Endothelial cell of umbilical vein (primary cell): Measurements from ENCODE around the gene UBASH3A. TPM values are rescaled to one million over a fixed set of nuclear protein-coding genes. Genes with fewer than 3 reads are reported as not detected.

Experiments
- BruUV-seq: library from RNA; stranded (reverse); fragments of 400-500 nt; replicated peaks from 2 replicates; lab custom pipeline; 2021; lab: Mats Ljungman, UMichigan
- CTCF ChIA-PET: fragments of 300-600, 350-600 bp; sonication (Branson Sonifier 250); formaldehyde crosslinking; loops from one replicate; lab custom pipeline; 2021; ENCODE audit warnings: antibody characterized with exemption, inconsistent platforms; lab: Charles Lee
- POLR2A ChIA-PET: fragments of 300-600, 350-600 bp; sonication (Branson Sonifier 250); formaldehyde crosslinking; loops from one replicate; lab custom pipeline; 2021; ENCODE audit warnings: antibody characterized with exemption, inconsistent platforms; lab: Charles Lee
- DNase-seq: peaks from one replicate; pipeline ENCODE4 v3.0.0-alpha.2; 2011; ENCODE audit warnings: low read depth, low spot score
- FAIRE-seq: peaks from 2 replicates; lab custom pipeline; 2011; peaks lifted over from hg19 to GRCh38; lab: Jason Lieb, UNC
- H2AFZ ChIP-seq: 2 replicates; pipeline ENCODE4 v1.6.0; 2012; ENCODE audit warnings: low read depth, low read length, control low read depth, inconsistent platforms
- H3K27ac ChIP-seq: 2 replicates; pipeline ENCODE4 v1.5.1; 2011; ENCODE audit warnings: low read depth, mild to moderate bottlenecking, control low read depth, low read length, moderate library complexity; ENCODE audit not compliant: insufficient read depth
- H3K27me3 ChIP-seq, 2 experiments: 2 replicates each; pipeline versions ENCODE4 v1.6.0 to v1.6.1; 2011; ENCODE audit warnings: low read length in 2 of 2, mixed read lengths in 1 of 2; ENCODE audit not compliant: control insufficient read depth in 2 of 2, insufficient read depth in 2 of 2
- H3K36me3 ChIP-seq, 2 experiments: 2 replicates in 1 of 2; 3 replicates in 1 of 2; pipeline ENCODE4 v1.5.1; 2011; ENCODE audit warnings: low read length in 2 of 2, mild to moderate bottlenecking in 1 of 2, moderate library complexity in 1 of 2; ENCODE audit not compliant: control insufficient read depth in 2 of 2, insufficient read depth in 2 of 2; ENCODE audit errors: extremely low read depth in 1 of 2
- H3K4me1 ChIP-seq: 3 replicates; pipeline ENCODE4 v1.5.1; 2011; ENCODE audit warnings: mild to moderate bottlenecking, low read length; ENCODE audit not compliant: control insufficient read depth, insufficient read depth; ENCODE audit errors: extremely low read depth
- H3K4me2 ChIP-seq: 2 replicates; pipeline ENCODE4 v1.6.1; 2011; ENCODE audit warnings: low read length, control low read depth, mixed read lengths; ENCODE audit not compliant: insufficient read depth
- H3K4me3 ChIP-seq, 3 experiments: fragments of 200-600 bp in 1 of 3; sonication (generic), shearing (Covaris generic) in 1 of 3; replicated peaks in 1 of 3; 2 replicates each; pipeline ENCODE4 v1.5.1; 2011 to 2016; ENCODE audit warnings: control low read depth in 3 of 3, low read length in 3 of 3, mild to moderate bottlenecking in 2 of 3, inconsistent platforms in 1 of 3, low read depth in 1 of 3, moderate library complexity in 1 of 3; ENCODE audit not compliant: insufficient read depth in 1 of 3
- H3K79me2 ChIP-seq: 2 replicates; pipeline ENCODE4 v1.6.0; 2012; ENCODE audit warnings: low read length, inconsistent platforms; ENCODE audit not compliant: control insufficient read depth, insufficient read depth
- H3K9ac ChIP-seq: replicated peaks from 2 replicates; pipeline ENCODE3; 2011; ENCODE audit warnings: low read length, control low read depth; ENCODE audit not compliant: insufficient read depth; ENCODE audit errors: extremely low read depth
- H3K9me1 ChIP-seq: replicated peaks from 3 replicates; pipeline ENCODE4 v1.6.0; 2011; ENCODE audit warnings: mild to moderate bottlenecking, low read length; ENCODE audit not compliant: control insufficient read depth, insufficient read depth; ENCODE audit errors: extremely low read depth
- H3K9me3 ChIP-seq: replicated peaks from 2 replicates; pipeline ENCODE4 v1.5.1; 2012; ENCODE audit warnings: low read length, inconsistent platforms; ENCODE audit not compliant: control insufficient read depth, insufficient read depth
- H4K20me1 ChIP-seq: replicated peaks from 2 replicates; pipeline ENCODE3; 2011; ENCODE audit warnings: mild to moderate bottlenecking, low read length; ENCODE audit not compliant: control insufficient read depth, insufficient read depth; ENCODE audit errors: extremely low read depth
- CTCF ChIP-seq, 2 donors: IDR thresholded peaks; 1 replicate in 1 of 2; 2 replicates in 1 of 2; pipeline ENCODE4 v1.5.1; 2011; ENCODE audit warnings: low read length in 2 of 2, mild to moderate bottlenecking in 2 of 2, moderate library complexity in 2 of 2, control low read depth in 1 of 2, inconsistent platforms in 1 of 2, low read depth in 1 of 2; ENCODE audit not compliant: insufficient read depth in 1 of 2; ENCODE audit errors: extremely low read depth in 1 of 2
- EZH2 ChIP-seq: IDR thresholded peaks from 2 replicates; pipeline ENCODE4 v1.6.1; 2012; ENCODE audit warnings: borderline replicate concordance, low read depth, mild to moderate bottlenecking, moderate library complexity, low read length, inconsistent platforms; ENCODE audit not compliant: severe bottlenecking
- FOS ChIP-seq: IDR thresholded peaks from 2 replicates; pipeline ENCODE4 v1.6.1; 2011; ENCODE audit warnings: mild to moderate bottlenecking, low read length, moderate library complexity, borderline replicate concordance; ENCODE audit not compliant: insufficient read depth
- GATA2 ChIP-seq: IDR thresholded peaks from 2 replicates; pipeline ENCODE4 v1.7.0; 2011; ENCODE audit warnings: low read depth, mild to moderate bottlenecking, moderate library complexity, mixed read lengths, low read length; ENCODE audit not compliant: insufficient read length, insufficient read depth
- JUN ChIP-seq: IDR thresholded peaks from 2 replicates; pipeline ENCODE4 v1.6.1; 2011; ENCODE audit warnings: borderline replicate concordance, low read depth; ENCODE audit not compliant: insufficient read length, insufficient read depth
- MAX ChIP-seq: IDR thresholded peaks from 2 replicates; pipeline ENCODE4 v1.6.1; 2011; ENCODE audit not compliant: insufficient read depth, insufficient read length
- MYC ChIP-seq: IDR thresholded peaks from one replicate; pipeline ENCODE4 v1.6.1; 2011; ENCODE audit warnings: mild to moderate bottlenecking, low read depth, low read length
- POLR2A ChIP-seq: IDR thresholded peaks from 2 replicates; pipeline ENCODE4 v1.6.1; 2012; ENCODE audit warnings: low read depth, mild to moderate bottlenecking, control low read depth, low read length
- POLR2AphosphoS5 ChIP-seq: IDR thresholded peaks from 2 replicates; pipeline ENCODE4 v1.6.1; 2012; ENCODE audit warnings: low read depth, mild to moderate bottlenecking, control low read depth, low read length, moderate library complexity; ENCODE audit not compliant: insufficient read depth
- dilution Hi-C: fragments of 300-500 bp; cut with MboI; formaldehyde crosslinking; loops from one replicate; pipeline ENCODE4 v1.15.0; 2019; ENCODE audit warnings: low sequenced_read_pairs; ENCODE audit not compliant: extremely low pct_ligation_motif_present
- intact Hi-C: fragments of 100-400 bp; cut with micrococcal nuclease; formaldehyde crosslinking; loops from one replicate; pipeline ENCODE4 v1.10.0; 2022
- polyA plus RNA-seq, 4 experiments: library from polyadenylated mRNA; depleted of rRNA in 3 of 4; stranded (reverse) in 3 of 4; unstranded in 1 of 4; fragments of >200 nt; gene quantifications; 2 replicates each; pipeline versions ENCODE4 v1.2.1 to v1.2.3, GENCODE V29; 2011 to 2012; ENCODE audit warnings: missing spikeins in 1 of 4
- total RNA-seq: library from RNA; stranded (reverse); gene quantifications from 2 replicates; pipeline ENCODE4 v1.2.3, GENCODE V29; 2021

The UBASH3A gene
- total and polyA plus RNA-seq, 2 donors (not counting 3 experiments of a cell fraction or from before 2014, with no cell fraction given), result not detected

DNA sequence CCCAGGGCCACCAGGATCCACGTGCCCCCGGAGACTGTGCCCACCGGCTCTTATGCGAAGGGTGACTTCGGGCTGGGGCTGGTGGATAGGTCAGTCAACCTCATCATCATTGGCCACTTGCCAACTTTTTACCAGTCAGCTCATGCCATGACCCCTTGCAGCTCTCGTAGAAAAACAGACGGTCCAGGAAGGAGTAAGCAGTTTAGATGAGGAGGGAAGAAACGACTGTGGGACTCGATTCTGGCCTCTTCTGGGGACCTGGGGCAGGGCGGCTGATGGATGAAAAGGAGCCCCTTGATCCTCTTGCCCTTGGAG is 41.0 kb downstream of the UBASH3A start:
- POLR2A ChIA-PET, result no interaction called here
- TF ChIP-seq MAX, result no peak
- TF ChIP-seq POLR2AphosphoS5, result no peak
- no peak for TF ChIP-seq JUN
- no peak for TF ChIP-seq POLR2A
- TF ChIP-seq MYC, result no peak
- TF ChIP-seq EZH2, result no peak
- no peak for TF ChIP-seq GATA2
- no peak for TF ChIP-seq CTCF (IDR thresholded peaks at IDR 0.05; ENCODE audit: extremely low read depth in 1 of 2, insufficient read depth in 1 of 2, low read depth in 1 of 2, low read length in 2 of 2)
- no peak for TF ChIP-seq FOS
- H4K20me1 ChIP-seq, result no peaks in the 10 kb centered on the region
- no peaks in the 10 kb centered on the region for H3K9me3 ChIP-seq
- H3K4me2 ChIP-seq, result no peak overlapping the region
- H3K4me1 ChIP-seq, result no peaks in the 10 kb centered on the region
- H3K79me2 ChIP-seq, result no peaks in the 10 kb centered on the region
- no peak overlapping the region for H3K27ac ChIP-seq
- no peaks in the 10 kb centered on the region for H3K9me1 ChIP-seq
- DNase-seq, result no peak
- no peaks in the 10 kb centered on the region for H3K27me3 ChIP-seq
- H3K36me3 ChIP-seq, result no peaks in the 10 kb centered on the region
- H2AFZ ChIP-seq, result no peak overlapping the region
- intact Hi-C loops (no loop called here), dilution Hi-C loops (no loop called here)
- H3K9ac ChIP-seq, result no peak overlapping the region
- FAIRE-seq, result no peak
- BruUV-seq, result no TSS peak
- no peak overlapping the region for H3K4me3 ChIP-seq
- CTCF ChIA-PET, result no interaction called here
